ENCODE data around the gene PWWP2A.

Gene PWWP2A

GRCh38 chr5:160089531-160089930, 29.7 kb downstream of the PWWP2A start:
- no peak overlapping the region for H3K4me3 ChIP-seq (ENCODE audit: control insufficient read depth, low read depth, low read length)
- DNase-seq (ENCODE audit: low read depth), result no peak
- TF ChIP-seq CTCF (IDR thresholded peaks at IDR 0.05; ENCODE audit: control insufficient read depth, insufficient read depth, low read depth, low read length, missing control alignments), result no peak

DNA sequence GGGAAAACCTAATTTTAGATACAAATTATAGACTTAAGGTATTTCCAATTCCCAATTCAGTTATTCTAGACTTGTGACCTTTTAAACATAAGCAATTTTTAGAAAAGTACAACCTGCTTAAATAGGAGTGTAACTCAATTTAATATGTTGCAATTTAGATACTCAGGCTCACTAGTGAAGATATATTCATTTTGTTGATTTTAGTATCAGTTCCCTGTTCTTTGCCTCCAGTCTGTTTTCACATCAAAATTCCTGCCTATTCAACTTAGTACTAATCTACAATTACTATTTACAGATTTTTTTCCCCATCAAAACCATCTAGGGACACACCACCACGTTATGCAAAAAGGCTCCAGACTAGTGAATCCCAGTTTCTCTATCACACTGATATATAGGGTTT, 30.4 kb downstream of the PWWP2A start:
- no peak for DNase-seq (ENCODE audit: low read depth)
- TF ChIP-seq CTCF (IDR thresholded peaks at IDR 0.05; ENCODE audit: control insufficient read depth, insufficient read depth, low read depth, low read length, missing control alignments), result no peak
- no peak overlapping the region for H3K4me3 ChIP-seq (ENCODE audit: control insufficient read depth, low read depth, low read length)

DNA sequence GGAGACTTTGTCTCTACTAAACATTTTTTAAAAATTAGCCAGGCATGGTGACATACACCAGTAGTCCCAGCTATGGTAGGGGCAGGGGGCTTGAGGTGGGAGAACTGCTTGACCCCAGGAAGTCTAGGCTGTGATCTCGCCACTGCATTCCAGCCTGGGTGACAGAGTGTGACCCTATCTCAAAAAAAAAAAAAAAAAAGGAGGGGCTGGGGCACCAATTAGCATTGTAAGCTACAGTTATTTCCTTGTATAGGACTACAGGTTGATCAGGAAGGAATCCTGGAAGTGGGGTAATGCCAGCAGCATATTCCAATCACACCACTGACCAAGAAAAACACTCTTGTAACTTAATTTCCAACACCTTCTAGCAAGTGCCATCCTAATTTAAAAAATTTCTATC, 32.1 kb downstream of the PWWP2A start:
- no peak for TF ChIP-seq CTCF (IDR thresholded peaks at IDR 0.05; ENCODE audit: control insufficient read depth, insufficient read depth, low read depth, low read length, missing control alignments)
- H3K4me3 ChIP-seq (ENCODE audit: control insufficient read depth, low read depth, low read length), result no peak overlapping the region
- DNase-seq (ENCODE audit: low read depth), result no peak

DNA sequence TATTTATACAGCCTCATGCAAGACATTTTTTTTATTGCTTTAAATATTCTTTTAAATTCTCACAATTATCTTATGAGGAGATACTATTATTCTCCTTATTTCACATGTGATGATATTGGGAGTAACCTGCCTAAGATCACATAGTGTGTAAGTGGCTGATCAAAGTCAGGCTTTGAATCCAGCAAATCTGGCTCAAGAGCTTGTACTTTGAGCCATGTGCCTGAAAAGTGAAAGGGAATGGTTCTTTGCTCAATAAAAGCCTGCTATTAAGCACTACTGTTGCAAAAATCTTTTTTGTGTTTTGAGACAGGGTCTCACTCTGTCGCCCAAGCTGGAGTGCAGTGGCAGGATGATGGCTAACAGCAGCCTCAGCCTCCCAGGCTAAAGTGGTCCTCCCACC, 35.1 kb downstream of the PWWP2A start:
- no peak overlapping the region for H3K4me3 ChIP-seq (ENCODE audit: control insufficient read depth, low read depth, low read length)
- no peak for DNase-seq (ENCODE audit: low read depth)
- no peak for TF ChIP-seq CTCF (IDR thresholded peaks at IDR 0.05; ENCODE audit: control insufficient read depth, insufficient read depth, low read depth, low read length, missing control alignments)

GRCh38 chr5:160083501-160083900, 35.7 kb downstream of the PWWP2A start:
- H3K4me3 ChIP-seq (ENCODE audit: control insufficient read depth, low read depth, low read length), result no peak overlapping the region
- no peak for TF ChIP-seq CTCF (IDR thresholded peaks at IDR 0.05; ENCODE audit: control insufficient read depth, insufficient read depth, low read depth, low read length, missing control alignments)
- DNase-seq (ENCODE audit: low read depth), result no peak

DNA sequence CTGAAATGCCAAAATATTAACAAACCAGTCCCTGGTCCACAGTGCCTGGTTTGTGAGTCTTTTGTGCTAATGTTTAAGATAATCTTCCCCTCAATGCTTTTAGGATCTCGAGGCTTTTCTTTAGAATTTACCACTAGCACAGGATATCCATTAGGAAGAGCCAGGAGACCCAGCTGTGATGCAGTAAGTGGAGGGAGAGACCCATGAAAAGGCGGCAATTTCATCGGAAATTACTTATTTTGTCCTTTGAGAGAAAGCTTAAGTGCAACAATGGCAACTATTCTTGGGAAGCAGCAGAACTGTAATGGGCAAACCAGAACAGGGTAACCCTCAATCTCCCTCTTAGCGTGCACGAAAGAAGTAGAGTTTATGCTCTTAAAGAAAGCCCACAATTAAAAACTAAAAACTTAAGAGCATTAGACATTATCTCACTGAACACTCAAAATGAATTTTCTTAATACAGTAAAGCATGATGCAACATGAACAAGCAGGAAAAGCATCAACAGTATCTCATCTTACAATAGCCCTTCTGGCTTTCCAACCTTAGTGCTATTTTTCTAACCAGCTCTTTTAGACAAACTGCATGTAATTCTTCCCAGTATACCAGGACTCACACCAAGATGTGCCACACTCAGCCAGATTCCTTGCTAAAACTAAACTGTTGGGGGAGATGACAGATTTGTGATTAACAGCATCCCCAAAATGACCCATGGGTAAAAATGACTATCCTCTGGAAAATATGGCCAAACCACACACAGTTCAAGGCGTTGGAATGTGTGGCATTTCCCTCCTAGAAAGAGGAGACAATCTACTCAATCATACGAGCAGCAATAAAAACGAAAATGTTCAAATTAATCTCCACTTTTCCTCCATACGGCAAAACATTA, 36.4 kb downstream of the PWWP2A start:
- no peak overlapping the region for H3K4me3 ChIP-seq (ENCODE audit: control insufficient read depth, low read depth, low read length)
- no peak for TF ChIP-seq CTCF (IDR thresholded peaks at IDR 0.05; ENCODE audit: control insufficient read depth, insufficient read depth, low read depth, low read length, missing control alignments)
- peak; percentile 70 for DNase-seq (ENCODE audit: low read depth)
